ENCODE measurements around the gene KDR.

GRCh38 chr4:55125087-55125721 is at the start of gene KDR:
- TF ChIP-seq CTCF (IDR thresholded peaks at IDR 0.05) (no peak), EP300 (IDR thresholded peaks at IDR 0.05) (no peak), POLR2A (IDR thresholded peaks at IDR 0.05; ENCODE audit: low read depth) (no peak)

Measured in esophagus muscularis mucosa (tissue), 4 donors.